ENCODE results near the gene ATF5.

DNA sequence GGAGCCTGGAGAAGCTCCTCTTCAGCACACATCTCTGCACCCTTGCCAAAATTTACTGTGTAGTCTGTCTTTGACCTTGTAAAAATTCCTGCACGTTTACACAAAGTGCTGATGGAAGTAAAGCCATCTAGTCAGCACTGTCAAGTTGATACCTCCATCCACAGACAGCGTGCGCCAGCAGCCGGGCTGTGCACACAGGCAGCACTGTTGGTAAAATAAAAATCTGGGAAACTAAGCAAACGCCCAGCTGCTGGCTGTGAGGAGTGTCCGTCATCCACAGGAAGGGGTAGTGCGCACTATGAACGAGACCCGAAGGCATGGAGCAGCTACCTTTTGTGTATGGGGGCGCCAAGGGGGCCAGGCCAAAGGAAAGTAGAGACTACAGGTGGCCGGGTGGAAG lies 49.3 kb downstream of the ATF5 start:
- TF ChIP-seq, protein P1, sequence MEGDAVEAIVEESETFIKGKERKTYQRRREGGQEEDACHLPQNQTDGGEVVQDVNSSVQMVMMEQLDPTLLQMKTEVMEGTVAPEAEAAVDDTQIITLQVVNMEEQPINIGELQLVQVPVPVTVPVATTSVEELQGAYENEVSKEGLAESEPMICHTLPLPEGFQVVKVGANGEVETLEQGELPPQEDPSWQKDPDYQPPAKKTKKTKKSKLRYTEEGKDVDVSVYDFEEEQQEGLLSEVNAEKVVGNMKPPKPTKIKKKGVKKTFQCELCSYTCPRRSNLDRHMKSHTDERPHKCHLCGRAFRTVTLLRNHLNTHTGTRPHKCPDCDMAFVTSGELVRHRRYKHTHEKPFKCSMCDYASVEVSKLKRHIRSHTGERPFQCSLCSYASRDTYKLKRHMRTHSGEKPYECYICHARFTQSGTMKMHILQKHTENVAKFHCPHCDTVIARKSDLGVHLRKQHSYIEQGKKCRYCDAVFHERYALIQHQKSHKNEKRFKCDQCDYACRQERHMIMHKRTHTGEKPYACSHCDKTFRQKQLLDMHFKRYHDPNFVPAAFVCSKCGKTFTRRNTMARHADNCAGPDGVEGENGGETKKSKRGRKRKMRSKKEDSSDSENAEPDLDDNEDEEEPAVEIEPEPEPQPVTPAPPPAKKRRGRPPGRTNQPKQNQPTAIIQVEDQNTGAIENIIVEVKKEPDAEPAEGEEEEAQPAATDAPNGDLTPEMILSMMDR (conservative IDR thresholded peaks at IDR 0.05; ENCODE audit: low read length): no peak
- TF ChIP-seq EZH2phosphoT487 (IDR thresholded peaks at IDR 0.05; ENCODE audit: borderline replicate concordance, low read depth, low read length): no peak
